K562 (cell line): ENCODE results near the gene LTBP1. TPM values are rescaled to one million over a fixed set of nuclear protein-coding genes. Genes with fewer than 3 reads are reported as not detected.
A peak's percentile ranks its signal among the peaks of the same experiment; 100 is the strongest.

Experiments
- HDAC2 ChIP-seq: fragments of 450-650 bp; IDR thresholded peaks from 2 replicates; pipeline ENCODE4 v1.6.1; 2016; ENCODE audit warnings: mild to moderate bottlenecking
- HDAC3 ChIP-seq: fragments of 450-650 bp; IDR thresholded peaks from 2 replicates; pipeline ENCODE4 v1.6.1; 2018; ENCODE audit warnings: borderline replicate concordance, mild to moderate bottlenecking, moderate library complexity; ENCODE audit not compliant: partially characterized antibody
- HLTF ChIP-seq: fragments of 450-650 bp; IDR thresholded peaks from 2 replicates; pipeline ENCODE4 v1.6.1; 2016
- HMGN3 ChIP-seq: IDR thresholded peaks from 2 replicates; pipeline ENCODE4 v1.6.1; 2011; ENCODE audit warnings: borderline replicate concordance, low read depth, mild to moderate bottlenecking, mixed read lengths, low read length; ENCODE audit not compliant: insufficient read length; ENCODE audit errors: extremely low read depth
- KDM2B ChIP-seq: fragments of 250-450 bp; sonication (Bioruptor Pico); IDR thresholded peaks from 2 replicates; pipeline ENCODE4 v1.8.0; 2021; ENCODE audit warnings: mild to moderate bottlenecking, moderate library complexity
- KLF10 ChIP-seq: fragments of 250-450 bp; sonication (Bioruptor Pico); IDR thresholded peaks from 2 replicates; pipeline ENCODE4 v1.6.1; 2021; ENCODE audit warnings: matching md5 sums
- L3MBTL2 ChIP-seq: fragments of 450-650 bp; IDR thresholded peaks from 2 replicates; pipeline ENCODE4 v1.6.1; 2016; ENCODE audit warnings: mild to moderate bottlenecking, moderate library complexity
- NFE2L1 ChIP-seq: fragments of 450-650 bp; IDR thresholded peaks from 2 replicates; pipeline ENCODE4 v1.6.1; 2016; ENCODE audit warnings: missing genetic modification characterization, low read depth, mild to moderate bottlenecking, missing compliant biosample characterization, moderate library complexity, borderline replicate concordance
- NR2C2 ChIP-seq, 2 experiments: fragments of 200-800 bp in 1 of 2; sonication (Bioruptor generic) in 1 of 2; sonication (generic) in 1 of 2; formaldehyde crosslinking in 1 of 2; IDR thresholded peaks; 2 replicates each; pipeline versions ENCODE4 v1.6.1 to v1.8.0; 2016 to 2022; ENCODE audit warnings: mild to moderate bottlenecking in 1 of 2, missing compliant biosample characterization in 1 of 2, missing genetic modification characterization in 1 of 2, missing genetic modification reagents in 1 of 2
- NR4A1 ChIP-seq, 2 experiments: fragments of 250-450 bp in 1 of 2; fragments of 450-650 bp in 1 of 2; sonication (Bioruptor Pico) in 1 of 2; IDR thresholded peaks; 2 replicates each; pipeline versions ENCODE4 v1.4.0 to v1.6.1; 2016 to 2020; ENCODE audit warnings: mild to moderate bottlenecking in 2 of 2, missing compliant biosample characterization in 1 of 2, missing genetic modification characterization in 1 of 2, moderate library complexity in 1 of 2
- RNF2 ChIP-seq: sonication (generic); IDR thresholded peaks from 2 replicates; pipeline ENCODE4 v1.6.1; 2016
- RUNX1 ChIP-seq: sonication (generic); IDR thresholded peaks from 2 replicates; pipeline ENCODE4 v1.6.1; 2016; ENCODE audit warnings: antibody characterized with exemption, low read depth
- SRSF7 ChIP-seq: fragments of 200-400 bp; formaldehyde crosslinking; optimal IDR thresholded peaks from 2 replicates; pipeline ENCODE3; 2017; ENCODE audit warnings: mild to moderate bottlenecking, low read depth, low read length
- ZC3H11A ChIP-seq: IDR thresholded peaks from 2 replicates; pipeline ENCODE4 v1.6.1; 2012; ENCODE audit warnings: low read depth, low read length, improper control_type of control experiment
- ZNF124 ChIP-seq: sonication (generic); formaldehyde crosslinking; IDR thresholded peaks from 2 replicates; pipeline ENCODE4 v1.8.1; 2022; ENCODE audit warnings: missing genetic modification reagents
- ZNF133 ChIP-seq: fragments of 250-450 bp; sonication (Bioruptor Pico); IDR thresholded peaks from 2 replicates; pipeline ENCODE4 v1.4.0; 2020; ENCODE audit warnings: mild to moderate bottlenecking
- polyA plus RNA-seq, 8 experiments: library from polyadenylated mRNA; depleted of rRNA in 4 of 8; stranded (reverse) in 5 of 8; unstranded in 3 of 8; fragments of >200 nt; fragmentation: Nextera tagmentation in 2 of 8; fragmentation: Illumina TruSeq in 1 of 8; extraction: Ambion mirVana in 2 of 8; extraction: Trizol in 1 of 8; gene quantifications; 2 replicates each; pipeline versions ENCODE4 v1.2.1 to v1.2.3, GENCODE V29; 2011 to 2014; ENCODE audit warnings: inconsistent platforms in 1 of 8, missing spikeins in 1 of 8
- total RNA-seq, 7 experiments: library from RNA; depleted of rRNA in 6 of 7; stranded (reverse); fragments of >200 nt in 6 of 7; fragmentation: Illumina TruSeq in 2 of 7; extraction: Trizol in 2 of 7; gene quantifications; 2 replicates each; pipeline versions ENCODE4 v1.2.1 to v1.2.3, GENCODE V29; 2011 to 2021; ENCODE audit warnings: low replicate concordance in 1 of 7
- TF ChIP-seq, protein P1 (sequence below): fragments of 200-800 bp; sonication (Bioruptor generic); IDR thresholded peaks from 2 replicates; pipeline ENCODE4 v1.6.1; 2016; ENCODE audit warnings: missing genetic modification characterization, missing compliant biosample characterization
- TF ChIP-seq, protein P2 (sequence below): fragments of 250-450 bp; sonication (Bioruptor Pico); IDR thresholded peaks from 2 replicates; pipeline ENCODE4 v1.8.0; 2021; ENCODE audit warnings: mild to moderate bottlenecking, moderate library complexity

The LTBP1 gene
- total and polyA plus RNA-seq, 9 of the 15 experiments (the other 6 are each of a cell fraction or from before 2014, with no cell fraction given) = 3.6 to 16.4 (median 8.5) TPM

DNA sequence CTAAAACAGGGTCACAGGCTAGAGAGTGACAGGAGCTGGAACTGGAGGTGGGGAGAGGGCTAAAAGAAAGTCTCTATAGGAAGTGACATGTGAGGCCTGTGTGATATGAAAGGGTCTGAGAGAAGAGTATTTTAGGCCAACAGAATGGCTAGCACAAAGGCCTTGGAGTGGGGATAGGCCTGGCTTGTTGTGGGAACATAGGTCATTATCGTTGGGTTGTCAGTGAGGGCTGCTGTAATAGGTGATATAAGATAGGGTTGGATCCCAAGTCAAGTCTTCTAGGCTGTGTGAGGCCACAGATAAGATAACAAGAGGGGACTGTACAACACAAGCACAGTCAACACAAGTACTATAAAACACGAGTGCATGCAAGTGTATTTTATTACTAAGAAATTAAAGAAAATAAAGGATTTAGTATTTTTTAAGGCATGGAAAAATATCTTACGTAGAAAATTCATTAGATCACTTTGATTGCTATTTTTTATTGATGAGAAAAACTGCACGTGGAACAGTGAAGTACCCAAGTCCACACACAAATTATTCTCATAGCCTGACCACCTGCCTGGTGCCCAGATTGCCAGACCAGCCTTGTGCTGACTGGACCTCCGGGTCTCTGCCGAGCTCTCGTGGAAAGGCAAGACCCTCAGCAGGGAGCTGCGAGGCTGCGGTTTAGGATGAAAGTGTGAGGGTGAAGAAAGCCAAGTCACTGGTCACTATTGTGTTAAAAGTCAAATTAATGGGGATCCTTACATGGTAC lies 14.1 kb downstream of the LTBP1 start (continued):
- TF ChIP-seq L3MBTL2 = peak; percentile 50
- TF ChIP-seq RUNX1 = 0 out of 2 replicates have a peak, but pooled peaks have one; percentile 64
- no peak for TF ChIP-seq NR4A1 (CRISPR knock-in tag; IDR thresholded peaks at IDR 0.05)
- peak; percentile 54; the same call in 1 of the 2 replicates for TF ChIP-seq NR4A1 (tag; IDR thresholded peaks at IDR 0.05)
- TF ChIP-seq KLF10 = no peak
- TF ChIP-seq ZC3H11A = no peak
- peak; percentile 79 for TF ChIP-seq HDAC2
- TF ChIP-seq, protein P1, sequence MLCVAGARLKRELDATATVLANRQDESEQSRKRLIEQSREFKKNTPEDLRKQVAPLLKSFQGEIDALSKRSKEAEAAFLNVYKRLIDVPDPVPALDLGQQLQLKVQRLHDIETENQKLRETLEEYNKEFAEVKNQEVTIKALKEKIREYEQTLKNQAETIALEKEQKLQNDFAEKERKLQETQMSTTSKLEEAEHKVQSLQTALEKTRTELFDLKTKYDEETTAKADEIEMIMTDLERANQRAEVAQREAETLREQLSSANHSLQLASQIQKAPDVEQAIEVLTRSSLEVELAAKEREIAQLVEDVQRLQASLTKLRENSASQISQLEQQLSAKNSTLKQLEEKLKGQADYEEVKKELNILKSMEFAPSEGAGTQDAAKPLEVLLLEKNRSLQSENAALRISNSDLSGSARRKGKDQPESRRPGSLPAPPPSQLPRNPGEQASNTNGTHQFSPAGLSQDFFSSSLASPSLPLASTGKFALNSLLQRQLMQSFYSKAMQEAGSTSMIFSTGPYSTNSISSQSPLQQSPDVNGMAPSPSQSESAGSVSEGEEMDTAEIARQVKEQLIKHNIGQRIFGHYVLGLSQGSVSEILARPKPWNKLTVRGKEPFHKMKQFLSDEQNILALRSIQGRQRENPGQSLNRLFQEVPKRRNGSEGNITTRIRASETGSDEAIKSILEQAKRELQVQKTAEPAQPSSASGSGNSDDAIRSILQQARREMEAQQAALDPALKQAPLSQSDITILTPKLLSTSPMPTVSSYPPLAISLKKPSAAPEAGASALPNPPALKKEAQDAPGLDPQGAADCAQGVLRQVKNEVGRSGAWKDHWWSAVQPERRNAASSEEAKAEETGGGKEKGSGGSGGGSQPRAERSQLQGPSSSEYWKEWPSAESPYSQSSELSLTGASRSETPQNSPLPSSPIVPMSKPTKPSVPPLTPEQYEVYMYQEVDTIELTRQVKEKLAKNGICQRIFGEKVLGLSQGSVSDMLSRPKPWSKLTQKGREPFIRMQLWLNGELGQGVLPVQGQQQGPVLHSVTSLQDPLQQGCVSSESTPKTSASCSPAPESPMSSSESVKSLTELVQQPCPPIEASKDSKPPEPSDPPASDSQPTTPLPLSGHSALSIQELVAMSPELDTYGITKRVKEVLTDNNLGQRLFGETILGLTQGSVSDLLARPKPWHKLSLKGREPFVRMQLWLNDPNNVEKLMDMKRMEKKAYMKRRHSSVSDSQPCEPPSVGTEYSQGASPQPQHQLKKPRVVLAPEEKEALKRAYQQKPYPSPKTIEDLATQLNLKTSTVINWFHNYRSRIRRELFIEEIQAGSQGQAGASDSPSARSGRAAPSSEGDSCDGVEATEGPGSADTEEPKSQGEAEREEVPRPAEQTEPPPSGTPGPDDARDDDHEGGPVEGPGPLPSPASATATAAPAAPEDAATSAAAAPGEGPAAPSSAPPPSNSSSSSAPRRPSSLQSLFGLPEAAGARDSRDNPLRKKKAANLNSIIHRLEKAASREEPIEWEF (CRISPR knock-in tag) = no peak
- no peak for TF ChIP-seq SRSF7
- peak; percentile 73 for TF ChIP-seq HDAC3
- no peak for TF ChIP-seq ZNF133 (CRISPR knock-in tag)
- TF ChIP-seq HMGN3 = peak; percentile 61
- TF ChIP-seq KDM2B (CRISPR knock-in tag) = no peak
- TF ChIP-seq ZNF124 (CRISPR knock-in tag) = no peak
- no peak for TF ChIP-seq NR2C2 (CRISPR knock-in tag; IDR thresholded peaks at IDR 0.05)
- peak; percentile 40; the same call in 1 of the 2 replicates for TF ChIP-seq NR2C2 (tag; IDR thresholded peaks at IDR 0.05)
- TF ChIP-seq HLTF = no peak
- TF ChIP-seq RNF2 = peak; percentile 70; the same call in 1 of the 2 replicates
- TF ChIP-seq, protein P2, sequence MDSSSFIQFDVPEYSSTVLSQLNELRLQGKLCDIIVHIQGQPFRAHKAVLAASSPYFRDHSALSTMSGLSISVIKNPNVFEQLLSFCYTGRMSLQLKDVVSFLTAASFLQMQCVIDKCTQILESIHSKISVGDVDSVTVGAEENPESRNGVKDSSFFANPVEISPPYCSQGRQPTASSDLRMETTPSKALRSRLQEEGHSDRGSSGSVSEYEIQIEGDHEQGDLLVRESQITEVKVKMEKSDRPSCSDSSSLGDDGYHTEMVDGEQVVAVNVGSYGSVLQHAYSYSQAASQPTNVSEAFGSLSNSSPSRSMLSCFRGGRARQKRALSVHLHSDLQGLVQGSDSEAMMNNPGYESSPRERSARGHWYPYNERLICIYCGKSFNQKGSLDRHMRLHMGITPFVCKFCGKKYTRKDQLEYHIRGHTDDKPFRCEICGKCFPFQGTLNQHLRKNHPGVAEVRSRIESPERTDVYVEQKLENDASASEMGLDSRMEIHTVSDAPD (CRISPR knock-in tag) = no peak
- no peak for TF ChIP-seq NFE2L1
